Measurements from ENCODE around the gene PCDHB2.

PCDHB2 gene

GRCh38 chr5:141094481-141095262 is at the start of gene PCDHB2:
PCDHB2 (plus strand) TSS chr5:141094615; CDS start chr5:141094791, 176 bp downstream.
- peak within 1 kb of the TSS; percentile 54 for H3K27ac ChIP-seq
- TF ChIP-seq CTCF (IDR thresholded peaks at IDR 0.05) (peak; percentile 91), ZFX (IDR thresholded peaks at IDR 0.05; ENCODE audit: borderline replicate concordance) (no peak)

- TF ChIP-seq CTCF (IDR thresholded peaks at IDR 0.05): no peak
- TF ChIP-seq ZFX (IDR thresholded peaks at IDR 0.05; ENCODE audit: borderline replicate concordance): no peak
- H3K27ac ChIP-seq: peak within 1 kb of the TSS; percentile 58
Observed at GRCh38 chr5:141050622-141051520, 43.5 kb upstream of the PCDHB2 start, which contains the start of gene PCDHB1. PCDHB1 (plus strand) TSS chr5:141051374; CDS start chr5:141051471, 97 bp downstream.

- peak overlapping the region; percentile 58 for H3K27ac ChIP-seq
- TF ChIP-seq CTCF (IDR thresholded peaks at IDR 0.05) (no peak), ZFX (IDR thresholded peaks at IDR 0.05; ENCODE audit: borderline replicate concordance) (no peak)
Observed at GRCh38 chr5:141051521-141051866, 42.9 kb upstream of the PCDHB2 start.

- TF ChIP-seq CTCF (IDR thresholded peaks at IDR 0.05): no peak
- TF ChIP-seq ZFX (IDR thresholded peaks at IDR 0.05; ENCODE audit: borderline replicate concordance): no peak
- H3K27ac ChIP-seq: no peak overlapping the region
Observed at GRCh38 chr5:141077826-141078225, 16.6 kb upstream of the PCDHB2 start.

- TF ChIP-seq CTCF (IDR thresholded peaks at IDR 0.05) (no peak), ZFX (IDR thresholded peaks at IDR 0.05; ENCODE audit: borderline replicate concordance) (no peak)
- H3K27ac ChIP-seq: no peak overlapping the region
Observed at GRCh38 chr5:141082228-141082627, 12.2 kb upstream of the PCDHB2 start.

GRCh38 chr5:141084487-141084989 is 9.9 kb upstream of the PCDHB2 start:
- peak overlapping the region; percentile 65 for H3K27ac ChIP-seq
- peak; percentile 90 for TF ChIP-seq CTCF (IDR thresholded peaks at IDR 0.05)
- TF ChIP-seq ZFX (IDR thresholded peaks at IDR 0.05; ENCODE audit: borderline replicate concordance): no peak
